GM23248 (cell line): ENCODE data around the gene NOTCH2.

ENCODE experiments used
- EZH2 ChIP-seq: fragments of 200-600 bp; sonication (generic); IDR thresholded peaks from 2 replicates; pipeline ENCODE4 v1.6.1; 2018; ENCODE audit warnings: antibody characterized with exemption, mild to moderate bottlenecking; ENCODE audit not compliant: insufficient read depth, poor library complexity, severe bottlenecking
- EZH2phosphoT487 ChIP-seq: fragments of 200-600 bp; sonication (generic); IDR thresholded peaks from 2 replicates; pipeline ENCODE4 v1.6.1; 2018; ENCODE audit warnings: antibody characterized with exemption, moderate library complexity, mild to moderate bottlenecking, low read depth; ENCODE audit not compliant: insufficient read depth

DNA sequence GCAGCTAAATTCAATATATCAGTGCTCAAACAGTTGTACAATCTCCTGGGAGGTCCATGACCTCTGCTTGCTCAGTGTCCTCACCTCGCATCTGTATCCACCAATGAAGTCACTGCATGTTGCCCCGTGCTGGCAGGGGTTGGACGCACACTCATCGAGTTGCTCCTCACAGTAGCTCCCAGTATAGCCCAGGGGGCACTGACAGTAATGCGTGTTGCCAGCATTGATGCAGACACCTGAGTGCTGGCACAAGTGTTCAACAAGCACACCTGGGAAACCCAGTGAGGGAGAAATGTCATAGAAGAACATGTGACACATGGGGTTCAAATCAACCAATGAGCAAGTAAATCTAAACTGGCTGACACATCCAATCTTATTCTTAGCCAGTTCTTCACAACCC, 132.3 kb downstream of the NOTCH2 start:
- TF ChIP-seq EZH2 = no peak
- no peak for TF ChIP-seq EZH2phosphoT487
